GM23248 (cell line): ENCODE data around the gene BMERB1.

Experiments
- EZH2 ChIP-seq: fragments of 200-600 bp; sonication (generic); IDR thresholded peaks from 2 replicates; pipeline ENCODE4 v1.6.1; 2018; ENCODE audit warnings: antibody characterized with exemption, mild to moderate bottlenecking; ENCODE audit not compliant: insufficient read depth, poor library complexity, severe bottlenecking
- EZH2phosphoT487 ChIP-seq: fragments of 200-600 bp; sonication (generic); IDR thresholded peaks from 2 replicates; pipeline ENCODE4 v1.6.1; 2018; ENCODE audit warnings: antibody characterized with exemption, moderate library complexity, mild to moderate bottlenecking, low read depth; ENCODE audit not compliant: insufficient read depth

GRCh38 chr16:15621889-15622288, 187.5 kb downstream of the BMERB1 start:
- TF ChIP-seq EZH2 (no peak), EZH2phosphoT487 (no peak)
